Measurements from ENCODE around the gene SOX9. TPM values are rescaled to one million over a fixed set of nuclear protein-coding genes. Genes with fewer than 3 reads are reported as not detected.

The SOX9 gene
- polyA plus RNA-seq, 1 donor (not counting 4 experiments of a cell fraction or from before 2014, with no cell fraction given), result 15.8 TPM

GRCh38 chr17:72169823-72170222 is 49.0 kb downstream of the SOX9 start:
- dilution Hi-C loops (cut with MboI; ENCODE audit: extremely low pct_ligation_motif_present, low sequenced_read_pairs), result no loop called here
- no peak for DNase-seq (ENCODE audit: low read depth, low spot score)
- FAIRE-seq, result no peak
- Histone ChIP-seq H4K20me1 (ENCODE audit: control insufficient read depth, extremely low read depth, insufficient read depth, low read length) (no peaks in the 10 kb centered on the region), H2AFZ (ENCODE audit: control insufficient read depth, low read length) (no peak overlapping the region), H3K9me1 (ENCODE audit: control insufficient read depth, extremely low read depth, insufficient read depth, low read length) (no peaks in the 10 kb centered on the region), H3K4me3 (ENCODE audit: control insufficient read depth in 2 of 3, extremely low read depth in 1 of 3, insufficient read depth in 2 of 3, low read depth in 1 of 3, low read length in 3 of 3) (no peak overlapping the region), H3K27ac (ENCODE audit: control insufficient read depth, insufficient read depth, low read length) (no peak overlapping the region), H3K79me2 (ENCODE audit: control insufficient read depth, insufficient read depth, low read length) (no peaks in the 10 kb centered on the region), H3K27me3 (ENCODE audit: control insufficient read depth, extremely low read depth, insufficient read depth, low read length) (peaks cover 10% of the 10 kb centered on the region), H3K9me3 (ENCODE audit: control insufficient read depth, low read depth, low read length) (no peaks in the 10 kb centered on the region), H3K4me1 (ENCODE audit: control insufficient read depth, extremely low read depth, insufficient read depth, low read length) (no peaks in the 10 kb centered on the region), H3K9ac (ENCODE audit: control insufficient read depth, extremely low read depth, insufficient read depth, low read length) (no peak overlapping the region), H3K36me3 (ENCODE audit: control insufficient read depth in 2 of 2, extremely low read depth in 1 of 2, insufficient read depth in 2 of 2, low read length in 2 of 2) (no peaks in the 10 kb centered on the region), H3K4me2 (ENCODE audit: control insufficient read depth, extremely low read depth, insufficient read depth, low read depth, low read length) (no peak overlapping the region)
- no peak for TF ChIP-seq EZH2 (IDR thresholded peaks at IDR 0.05; ENCODE audit: low read length)
- no peak for TF ChIP-seq CTCF (optimal IDR thresholded peaks at IDR 0.05 in 1 of 3, IDR thresholded peaks at IDR 0.05 in 1 of 3, conservative IDR thresholded peaks at IDR 0.05 in 1 of 3; ENCODE audit: extremely low read depth in 1 of 3, insufficient read depth in 2 of 3, low read length in 3 of 3)

- no peak for FAIRE-seq
- H3K4me2 ChIP-seq (ENCODE audit: control insufficient read depth, extremely low read depth, insufficient read depth, low read depth, low read length), result no peak overlapping the region
- H3K27ac ChIP-seq (ENCODE audit: control insufficient read depth, insufficient read depth, low read length), result no peak overlapping the region
- no peak overlapping the region for H3K9ac ChIP-seq (ENCODE audit: control insufficient read depth, extremely low read depth, insufficient read depth, low read length)
- no peak overlapping the region for H2AFZ ChIP-seq (ENCODE audit: control insufficient read depth, low read length)
- H3K9me3 ChIP-seq (ENCODE audit: control insufficient read depth, low read depth, low read length), result no peaks in the 10 kb centered on the region
- peaks cover 18% of the 10 kb centered on the region for H3K27me3 ChIP-seq (ENCODE audit: control insufficient read depth, extremely low read depth, insufficient read depth, low read length)
- H3K36me3 ChIP-seq (ENCODE audit: control insufficient read depth in 2 of 2, extremely low read depth in 1 of 2, insufficient read depth in 2 of 2, low read length in 2 of 2), result no peaks in the 10 kb centered on the region
- DNase-seq (ENCODE audit: low read depth, low spot score), result no peak
- H3K79me2 ChIP-seq (ENCODE audit: control insufficient read depth, insufficient read depth, low read length), result no peaks in the 10 kb centered on the region
- H4K20me1 ChIP-seq (ENCODE audit: control insufficient read depth, extremely low read depth, insufficient read depth, low read length), result no peaks in the 10 kb centered on the region
- dilution Hi-C loops (cut with MboI; ENCODE audit: extremely low pct_ligation_motif_present, low sequenced_read_pairs), result no loop called here
- H3K9me1 ChIP-seq (ENCODE audit: control insufficient read depth, extremely low read depth, insufficient read depth, low read length), result no peaks in the 10 kb centered on the region
- H3K4me3 ChIP-seq (ENCODE audit: control insufficient read depth in 2 of 3, extremely low read depth in 1 of 3, insufficient read depth in 2 of 3, low read depth in 1 of 3, low read length in 3 of 3), result no peak overlapping the region
- TF ChIP-seq CTCF (optimal IDR thresholded peaks at IDR 0.05 in 1 of 3, IDR thresholded peaks at IDR 0.05 in 1 of 3, conservative IDR thresholded peaks at IDR 0.05 in 1 of 3; ENCODE audit: extremely low read depth in 1 of 3, insufficient read depth in 2 of 3, low read length in 3 of 3) (peak in 1 of 3 experiments; percentile 14), EZH2 (IDR thresholded peaks at IDR 0.05; ENCODE audit: low read length) (no peak)
- no peaks in the 10 kb centered on the region for H3K4me1 ChIP-seq (ENCODE audit: control insufficient read depth, extremely low read depth, insufficient read depth, low read length)
These were observed 51.2 kb downstream of the SOX9 start for GRCh38 chr17:72171703-72172667.

All from keratinocyte (primary cell).